Measurements from ENCODE around the gene FLNA.
A peak's percentile ranks its signal among the peaks of the same experiment; 100 is the strongest.

The FLNA gene

GRCh38 chrX:154372612-154373022 is 1.8 kb downstream of the FLNA start:
- no peak for DNase-seq

GRCh38 chrX:154371789-154372300 is 2.6 kb downstream of the FLNA start:
- DNase-seq, result no peak

GRCh38 chrX:154371017-154371788 is 3.2 kb downstream of the FLNA start:
- DNase-seq, result peak; percentile 78 to 85 (median 81)

GRCh38 chrX:154370300-154371016 is 4.0 kb downstream of the FLNA start:
- no peak for DNase-seq

- DNase-seq, result peak in 3 of 4 experiments; percentile 41 to 61 (median 41)
Measured at GRCh38 chrX:154369449-154370299, 4.8 kb downstream of the FLNA start.

GRCh38 chrX:154368630-154369448 is 5.6 kb downstream of the FLNA start:
- peak; percentile 61 to 86 (median 74) for DNase-seq

- DNase-seq, result no peak
Measured at GRCh38 chrX:154367474-154368308, 6.7 kb downstream of the FLNA start.

- no peak for DNase-seq
Measured at GRCh38 chrX:154366666-154367055, 7.8 kb downstream of the FLNA start.

GRCh38 chrX:154365997-154366665 is 8.3 kb downstream of the FLNA start:
- DNase-seq, result no peak

- DNase-seq, result no peak
Measured at GRCh38 chrX:154365052-154365600, 9.3 kb downstream of the FLNA start.

- DNase-seq, result no peak
Measured at GRCh38 chrX:154363706-154364439, 10.6 kb downstream of the FLNA start.

- DNase-seq, result no peak
Measured at GRCh38 chrX:154362085-154362742, 12.2 kb downstream of the FLNA start.

- no peak for DNase-seq
Measured at GRCh38 chrX:154360155-154360713, 14.2 kb downstream of the FLNA start.

- no peak for DNase-seq
Measured at GRCh38 chrX:154359362-154360154, 14.9 kb downstream of the FLNA start.

- DNase-seq, result no peak
Measured at GRCh38 chrX:154358829-154359228, 15.6 kb downstream of the FLNA start.

- DNase-seq, result no peak
Measured at GRCh38 chrX:154358011-154358410, 16.4 kb downstream of the FLNA start.

GRCh38 chrX:154357205-154357604 is 17.2 kb downstream of the FLNA start:
- no peak for DNase-seq

GRCh38 chrX:154356596-154356995 is 17.8 kb downstream of the FLNA start:
- DNase-seq, result no peak

All from activated CD4-positive, CD25-positive, alpha-beta regulatory T cell (primary cell).